G401 (cell line): ENCODE results near the gene IFRD2. TPM values are rescaled to one million over a fixed set of nuclear protein-coding genes. Genes with fewer than 3 reads are reported as not detected.
A peak's percentile ranks its signal among the peaks of the same experiment; 100 is the strongest.

ENCODE experiments used
- DNase-seq: peaks from one replicate; pipeline ENCODE4 v3.0.0-alpha.2; 2015; ENCODE audit warnings: low spot score
- in situ Hi-C: cut with HindIII; loops from 2 replicates; pipeline ENCODE4 v1.10.0; 2016; ENCODE audit warnings: low sequenced_read_pairs, mixed read lengths
- total RNA-seq: library from RNA; depleted of rRNA; stranded (reverse); fragments of >200 nt; shearing (Covaris generic); gene quantifications from 2 replicates; pipeline ENCODE4 v1.2.3, GENCODE V29; 2014; rRNA removed

IFRD2 gene, protein sequence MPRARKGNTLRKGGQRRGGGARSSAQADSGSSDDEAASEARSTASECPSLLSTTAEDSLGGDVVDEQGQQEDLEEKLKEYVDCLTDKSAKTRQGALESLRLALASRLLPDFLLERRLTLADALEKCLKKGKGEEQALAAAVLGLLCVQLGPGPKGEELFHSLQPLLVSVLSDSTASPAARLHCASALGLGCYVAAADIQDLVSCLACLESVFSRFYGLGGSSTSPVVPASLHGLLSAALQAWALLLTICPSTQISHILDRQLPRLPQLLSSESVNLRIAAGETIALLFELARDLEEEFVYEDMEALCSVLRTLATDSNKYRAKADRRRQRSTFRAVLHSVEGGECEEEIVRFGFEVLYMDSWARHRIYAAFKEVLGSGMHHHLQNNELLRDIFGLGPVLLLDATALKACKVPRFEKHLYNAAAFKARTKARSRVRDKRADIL
- 88.7 and 97.4 TPM in 2 replicates for total RNA-seq

GRCh38 chr3:50292159-50293078 is at the start of gene IFRD2:
IFRD2 (minus strand) TSS chr3:50292429; CDS start chr3:50292274, 155 bp downstream.
- in situ Hi-C loops = no loop called here

GRCh38 chr3:50341537-50341936 is 49.3 kb upstream of the IFRD2 start:
- in situ Hi-C loops = no loop called here
- no peak for DNase-seq

More at GRCh38 chr3:50292159-50293078, at the start of gene IFRD2:
- DNase-seq = peak; percentile 98

- DNase-seq = peak; percentile 57
- in situ Hi-C loops = no loop called here
These were observed 48.5 kb upstream of the IFRD2 start, which contains the start of gene RASSF1 for GRCh38 chr3:50340448-50341329. RASSF1 (minus strand) TSS chr3:50340836; CDS start chr3:50340805, 31 bp downstream.

- DNase-seq = no peak
- in situ Hi-C loops = no loop called here
These were observed 47.9 kb upstream of the IFRD2 start for GRCh38 chr3:50340147-50340447.

DNA sequence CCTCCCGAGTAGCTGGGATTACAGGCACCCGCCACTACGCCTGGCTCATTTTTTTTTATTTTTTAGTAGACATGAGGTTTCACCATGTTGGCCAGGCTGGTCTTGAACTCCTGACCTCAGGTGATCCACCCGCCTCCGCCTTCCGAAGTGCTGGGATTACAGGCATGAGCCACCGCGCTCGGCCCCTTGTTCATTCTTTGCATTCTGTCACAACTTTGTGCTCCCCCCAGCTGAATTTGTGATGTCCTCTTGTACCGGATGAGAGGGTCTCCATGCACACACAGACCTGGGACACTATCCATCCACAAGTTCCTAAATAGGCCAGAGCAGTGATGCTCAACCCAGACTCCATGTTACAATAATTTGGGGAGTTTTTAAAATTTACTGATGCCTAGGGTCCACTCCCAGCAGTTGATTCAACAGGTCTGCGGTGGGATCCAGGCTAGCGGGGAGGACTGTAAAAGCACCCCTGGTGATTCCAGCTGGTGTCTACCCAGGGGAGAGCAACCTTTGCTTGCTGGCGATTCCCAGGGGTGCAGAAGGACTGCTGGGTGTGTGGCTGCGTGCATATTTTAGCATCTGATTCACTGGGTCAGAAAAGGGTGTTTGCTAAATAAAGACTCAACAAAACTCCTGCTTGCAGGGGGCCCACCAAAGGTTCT is 47.4 kb upstream of the IFRD2 start:
- DNase-seq = no peak
- in situ Hi-C loops = no loop called here

DNA sequence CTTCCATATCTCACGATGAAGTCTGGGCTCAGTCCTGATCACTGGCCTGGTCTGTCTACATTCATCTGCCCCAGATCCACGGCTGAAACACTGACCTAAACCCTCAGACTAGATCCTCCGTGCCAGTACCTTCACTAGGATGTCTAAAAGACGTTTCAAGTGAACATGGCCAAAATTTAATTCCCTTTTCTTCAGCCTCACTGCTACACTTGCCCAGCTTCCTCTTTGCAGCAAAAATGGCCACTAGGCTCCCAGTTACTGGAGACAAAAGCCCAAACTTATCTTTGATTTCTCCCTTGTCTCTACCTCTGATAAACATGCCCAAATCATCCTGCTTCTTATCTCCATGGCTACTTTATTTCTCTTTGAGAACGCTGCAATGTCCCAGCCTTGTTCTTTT is 46.7 kb upstream of the IFRD2 start:
- in situ Hi-C loops = no loop called here
- no peak for DNase-seq

GRCh38 chr3:50337175-50337861 is 45.1 kb upstream of the IFRD2 start:
- in situ Hi-C loops = no loop called here
- peak; percentile 99 for DNase-seq

DNA sequence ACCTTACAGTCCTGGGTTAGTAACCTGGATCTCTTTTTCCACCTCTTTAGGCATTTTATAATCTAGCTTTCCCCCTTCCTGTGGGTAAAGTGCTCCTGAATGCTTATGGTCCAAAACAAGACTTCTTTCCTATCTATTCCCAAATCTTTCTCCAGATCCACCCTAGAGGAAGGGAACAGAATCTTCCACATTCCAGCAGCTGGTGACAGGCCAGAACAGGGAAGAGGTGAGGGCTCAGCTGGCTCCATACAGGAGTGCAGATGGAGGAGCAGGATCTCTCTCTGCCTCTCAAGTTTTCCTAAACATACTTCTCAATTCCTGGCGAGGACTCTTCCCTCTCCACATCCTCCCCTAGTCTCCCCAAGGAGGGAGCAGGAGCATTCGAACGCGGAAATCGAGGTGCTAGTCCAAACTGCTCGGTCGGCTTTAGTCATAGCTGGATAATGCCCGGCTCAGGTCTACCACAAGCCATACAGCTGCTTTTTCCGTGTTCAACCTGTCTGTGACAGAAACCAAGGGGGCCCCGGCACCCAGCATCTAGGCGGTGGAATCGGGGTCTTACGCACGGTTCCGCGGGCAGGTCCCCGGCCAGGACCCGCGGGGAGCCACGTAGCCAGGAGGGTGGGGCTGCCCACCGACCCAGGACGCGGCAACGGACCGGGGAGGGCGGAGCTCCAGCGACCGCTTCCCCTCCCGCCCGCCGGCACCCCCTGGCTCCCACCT is 44.4 kb upstream of the IFRD2 start:
- in situ Hi-C loops = no loop called here
- no peak for DNase-seq

DNA sequence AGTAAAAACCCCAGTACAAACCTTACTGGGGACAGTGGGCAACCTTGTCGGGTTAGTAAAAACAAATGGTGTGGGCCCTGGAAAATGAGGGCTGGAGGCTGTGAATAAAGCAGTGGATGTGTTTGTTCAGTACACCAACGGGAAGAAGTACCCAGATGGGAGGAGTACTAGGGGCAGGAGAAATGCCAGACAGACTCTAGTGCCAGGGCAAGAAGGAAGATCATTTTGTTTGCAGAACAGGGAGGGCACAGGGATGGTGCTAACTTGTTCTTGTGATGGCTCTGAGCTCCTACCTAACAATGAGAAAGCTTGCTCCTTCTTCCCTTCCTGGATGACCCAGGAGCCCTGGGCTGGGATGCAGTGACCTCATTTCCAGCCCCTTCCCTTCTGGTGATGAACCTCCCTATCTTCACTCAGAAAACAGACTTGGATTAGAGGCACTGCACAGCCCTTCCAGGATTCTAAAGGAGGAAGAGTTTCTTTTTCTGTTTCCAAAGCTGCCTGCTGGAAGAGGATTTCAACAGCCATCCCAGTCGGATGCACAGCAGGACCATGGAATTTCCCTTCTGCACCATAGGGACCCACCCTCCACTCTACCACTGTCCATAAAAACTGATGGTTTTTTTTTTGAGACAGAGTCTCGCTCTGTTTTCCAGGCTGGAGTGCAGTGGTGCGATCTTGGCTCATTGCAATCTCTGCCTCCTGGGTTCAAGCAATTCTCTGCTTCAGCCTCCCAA is 42.3 kb upstream of the IFRD2 start:
- DNase-seq = no peak
- in situ Hi-C loops = no loop called here

GRCh38 chr3:50333744-50334328 is 41.6 kb upstream of the IFRD2 start:
- no peak for DNase-seq
- in situ Hi-C loops = no loop called here

DNA sequence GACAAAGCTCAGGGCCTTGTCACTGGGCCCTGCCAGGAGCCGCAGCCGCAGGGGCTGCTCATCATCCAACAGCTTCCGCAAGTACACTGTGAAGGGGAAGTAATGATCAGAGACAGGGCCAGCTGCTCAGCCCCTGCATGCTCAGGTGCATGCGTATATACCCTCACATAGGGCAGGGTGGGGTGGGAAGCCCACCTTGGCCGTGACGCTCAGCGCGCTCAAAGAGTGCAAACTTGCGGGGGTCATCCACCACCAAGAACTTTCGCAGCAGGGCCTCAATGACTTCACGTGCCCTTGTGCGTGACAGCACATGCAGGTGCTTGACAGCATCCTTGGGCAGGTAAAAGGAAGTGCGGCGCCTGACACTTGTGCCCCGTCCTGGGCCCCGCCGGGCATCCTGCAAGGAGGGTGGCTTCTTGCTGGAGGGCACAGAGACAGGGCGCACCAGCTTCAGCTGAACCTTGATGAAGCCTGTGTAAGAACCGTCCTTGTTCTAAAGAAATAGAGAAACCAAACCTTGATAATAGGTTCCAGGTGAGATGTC is 39.2 kb upstream of the IFRD2 start:
- DNase-seq = no peak
- in situ Hi-C loops = no loop called here

DNA sequence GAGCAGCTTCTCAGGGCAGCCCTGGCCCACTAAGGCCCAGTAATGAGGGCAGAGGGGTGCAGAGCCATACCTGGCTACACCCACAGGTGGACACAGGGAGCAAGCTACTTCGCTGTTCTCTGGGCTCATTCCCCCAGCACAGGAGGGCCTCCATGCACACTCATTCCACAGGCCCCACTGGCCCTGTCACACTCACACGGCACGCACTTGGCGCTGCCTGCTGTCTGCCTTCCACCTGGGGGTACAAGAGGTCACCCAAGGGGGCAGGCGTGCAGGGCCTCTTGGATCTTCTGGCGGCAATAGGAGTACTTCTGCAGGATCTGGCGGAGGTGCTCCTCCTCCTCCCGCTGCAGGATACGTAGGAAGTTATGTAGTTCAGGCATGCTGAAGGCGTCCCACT is 38.1 kb upstream of the IFRD2 start:
- in situ Hi-C loops = no loop called here
- no peak for DNase-seq

- in situ Hi-C loops = loop anchor here (5.0 kb wide), 1 partner anchor 86 kb away; no protein-coding TSS in a partner anchor
- peak; percentile 98 for DNase-seq
These were observed 35.9 kb upstream of the IFRD2 start, which contains the start of gene TUSC2 for GRCh38 chr3:50327943-50328691. TUSC2 (minus strand) TSS chr3:50328223; CDS start chr3:50328099, 124 bp downstream.

DNA sequence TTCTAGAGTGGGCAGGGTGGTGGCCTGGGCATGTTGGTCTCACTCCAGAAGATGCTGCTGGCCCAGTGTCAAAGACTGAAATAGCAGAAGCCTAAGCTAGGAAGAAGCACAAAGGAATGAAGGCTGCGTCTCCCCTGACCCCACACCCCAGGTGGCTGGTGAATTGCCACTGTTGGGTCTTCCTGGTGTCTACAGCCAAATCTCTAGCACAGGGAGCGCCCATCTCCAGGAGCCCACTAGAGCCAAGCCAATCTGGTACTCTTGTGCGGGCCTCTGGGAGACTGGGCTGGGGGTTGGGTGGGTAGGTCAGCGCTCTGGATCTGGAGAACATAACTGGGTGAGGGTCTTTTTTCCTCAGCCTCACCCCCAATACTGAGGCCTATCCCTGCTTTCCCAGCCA is 34.9 kb upstream of the IFRD2 start:
- in situ Hi-C loops = loop anchor here (5.0 kb wide), 1 partner anchor 85 kb away; no protein-coding TSS in a partner anchor
- DNase-seq = no peak

DNA sequence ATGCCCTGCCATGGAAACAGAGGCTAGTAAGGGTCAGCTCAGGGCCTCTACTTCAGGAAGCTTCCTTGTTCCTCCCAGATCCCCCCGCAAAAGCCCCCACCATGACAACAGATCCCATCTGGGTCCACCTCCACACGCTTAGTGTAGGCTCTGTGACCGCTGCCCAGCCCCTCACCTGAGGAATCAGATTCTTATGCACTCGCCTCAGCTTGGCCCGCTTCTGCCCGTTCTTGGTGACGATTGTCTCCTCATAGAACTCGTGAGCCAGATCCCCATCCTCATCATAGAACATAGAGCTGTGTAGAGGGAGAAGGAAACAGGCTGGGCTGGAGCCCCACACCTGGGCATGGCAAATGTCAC is 33.9 kb upstream of the IFRD2 start:
- in situ Hi-C loops = loop anchor here (5.0 kb wide), 1 partner anchor 84 kb away; no protein-coding TSS in a partner anchor
- DNase-seq = no peak
